Progenitor cell of endocrine pancreas (in vitro differentiated cells): ENCODE results near the gene TLL2. TPM values are rescaled to one million over a fixed set of nuclear protein-coding genes. Genes with fewer than 3 reads are reported as not detected.
A peak's percentile ranks its signal among the peaks of the same experiment; 100 is the strongest.

Experiments used
- DNase-seq: peaks from one replicate; pipeline ENCODE4 v3.0.0; 2021; ENCODE audit warnings: low spot score; ENCODE audit not compliant: unreplicated experiment
- H3K27ac Mint-ChIP-seq: 2 replicates; pipeline ENCODE4 v1.8.0; 2021; ENCODE audit warnings: mild to moderate bottlenecking, moderate library complexity, mixed read lengths
- H3K27me3 Mint-ChIP-seq: 2 replicates; pipeline ENCODE4 v1.8.0; 2021; ENCODE audit warnings: mixed read lengths
- H3K36me3 Mint-ChIP-seq: 2 replicates; pipeline ENCODE4 v1.8.0; 2022; ENCODE audit warnings: mixed read lengths; ENCODE audit not compliant: insufficient read depth
- H3K4me1 Mint-ChIP-seq: 2 replicates; pipeline ENCODE4 v1.8.0; 2021; ENCODE audit warnings: low read depth, mixed read lengths
- H3K4me3 Mint-ChIP-seq: 2 replicates; pipeline ENCODE4 v1.8.0; 2021; ENCODE audit warnings: low read depth, mild to moderate bottlenecking, moderate library complexity, mixed read lengths
- H3K9me3 Mint-ChIP-seq: 2 replicates; pipeline ENCODE4 v1.8.0; 2021; ENCODE audit warnings: low read depth, mixed read lengths
- CTCF ChIP-seq: fragments of 200-600 bp; sonication (generic); IDR thresholded peaks from one replicate; pipeline ENCODE4 v1.5.0; 2021; ENCODE audit warnings: antibody characterized with exemption, mild to moderate bottlenecking; ENCODE audit not compliant: unreplicated experiment
- long read RNA-seq: library from polyadenylated mRNA; unstranded; transcript quantifications from one replicate; pipeline ENCODE4 v2.0.0, GENCODE V29; 2020
- total RNA-seq: library from RNA; stranded (reverse); gene quantifications from 2 replicates; pipeline ENCODE4 v1.2.1, GENCODE V29; 2021

The TLL2 gene
- total RNA-seq: 0.58 and 0.60 TPM in 2 replicates
- long read RNA-seq, partial matches to known transcripts: 3 of 3 reads
- long read RNA-seq, other reads (novel, unspliced or antisense): 0 of 3 reads

GRCh38 chr10:96513698-96514561 is at the start of gene TLL2:
Gene TLL2, minus strand, starts transcription at chr10:96513926. Its CDS starts 241 bp downstream, at chr10:96513685.
- H3K4me1 Mint-ChIP-seq: peaks cover 12% of the 10 kb centered on the region
- H3K4me3 Mint-ChIP-seq: peak within 1 kb of the TSS; percentile 66
- peaks cover 63% of the 10 kb centered on the region for H3K27me3 Mint-ChIP-seq
- H3K9me3 Mint-ChIP-seq: no peaks in the 10 kb centered on the region
- DNase-seq: peak; percentile 74
- no peaks in the 10 kb centered on the region for H3K36me3 Mint-ChIP-seq
- peak; percentile 53 for TF ChIP-seq CTCF
- H3K27ac Mint-ChIP-seq: peak within 1 kb of the TSS; percentile 56

GRCh38 chr10:96560966-96561887 is 47.5 kb upstream of the TLL2 start:
- H3K27ac Mint-ChIP-seq: no peak overlapping the region
- TF ChIP-seq CTCF: no peak
- H3K4me3 Mint-ChIP-seq: no peak overlapping the region
- H3K4me1 Mint-ChIP-seq: no peaks in the 10 kb centered on the region
- DNase-seq: no peak
- H3K27me3 Mint-ChIP-seq: no peaks in the 10 kb centered on the region
- H3K36me3 Mint-ChIP-seq: peaks cover 17% of the 10 kb centered on the region
- no peaks in the 10 kb centered on the region for H3K9me3 Mint-ChIP-seq

DNA sequence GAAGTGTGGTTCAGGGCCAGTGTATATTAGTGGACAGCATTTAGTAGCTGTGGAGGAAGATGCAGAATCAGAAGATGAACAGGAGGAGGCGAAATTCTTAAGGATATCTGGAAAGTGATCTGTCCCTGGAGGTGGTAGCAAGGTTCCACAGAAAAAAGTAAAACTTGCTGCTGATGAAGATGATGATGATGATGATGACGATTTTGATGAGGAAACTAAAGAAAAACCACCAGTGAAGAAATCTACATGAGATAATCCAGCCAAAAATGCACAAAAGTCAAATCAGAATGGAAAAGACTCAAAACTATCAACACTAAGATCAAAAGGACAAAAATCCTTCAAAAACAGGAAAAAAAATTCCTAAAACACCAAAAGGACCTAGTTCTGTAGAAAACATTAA is 46.8 kb upstream of the TLL2 start:
- no peaks in the 10 kb centered on the region for H3K27me3 Mint-ChIP-seq
- no peaks in the 10 kb centered on the region for H3K4me1 Mint-ChIP-seq
- TF ChIP-seq CTCF: no peak
- H3K27ac Mint-ChIP-seq: no peak overlapping the region
- DNase-seq: no peak
- no peak overlapping the region for H3K4me3 Mint-ChIP-seq
- peaks cover 17% of the 10 kb centered on the region for H3K36me3 Mint-ChIP-seq
- no peaks in the 10 kb centered on the region for H3K9me3 Mint-ChIP-seq

DNA sequence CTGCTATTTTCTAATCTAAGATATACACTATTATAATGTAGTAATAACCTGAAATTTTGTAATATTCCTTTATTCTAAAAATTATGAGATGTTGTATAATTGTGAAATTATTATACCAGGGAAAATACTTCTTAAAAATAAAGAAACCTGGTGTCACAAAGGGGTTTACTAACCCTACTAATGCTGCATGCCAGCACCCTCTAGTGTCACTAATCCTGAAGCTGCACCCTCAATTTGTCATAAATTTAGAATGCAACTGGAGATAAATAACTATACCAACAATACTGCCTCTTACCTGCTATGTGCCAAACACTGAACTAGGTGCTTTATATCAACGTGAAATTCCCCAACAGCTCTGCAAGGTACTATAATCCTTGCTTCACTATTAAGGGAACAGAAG is 42.3 kb upstream of the TLL2 start:
- Mint-ChIP-seq H3K36me3 (peaks cover 8% of the 10 kb centered on the region), H3K9me3 (no peaks in the 10 kb centered on the region), H3K4me1 (no peaks in the 10 kb centered on the region), H3K4me3 (no peak overlapping the region), H3K27ac (no peak overlapping the region), H3K27me3 (no peaks in the 10 kb centered on the region)
- DNase-seq: no peak
- TF ChIP-seq CTCF: peak; percentile 55

- no peak for DNase-seq
- no peak for TF ChIP-seq CTCF
- H3K9me3 Mint-ChIP-seq: no peaks in the 10 kb centered on the region
- H3K36me3 Mint-ChIP-seq: peaks cover 6% of the 10 kb centered on the region
- H3K27ac Mint-ChIP-seq: no peak overlapping the region
- no peaks in the 10 kb centered on the region for H3K27me3 Mint-ChIP-seq
- H3K4me3 Mint-ChIP-seq: no peak overlapping the region
- H3K4me1 Mint-ChIP-seq: no peaks in the 10 kb centered on the region
Measured at GRCh38 chr10:96555330-96555729, 41.6 kb upstream of the TLL2 start.
